ENCODE results near the gene RABGEF1. TPM values are rescaled to one million over a fixed set of nuclear protein-coding genes. Genes with fewer than 3 reads are reported as not detected.
"Not testable (repeated sequence)": the region's sequence is repeated elsewhere in the genome, so short reads cannot be mapped to it uniquely, and the experiment has no call there.

RABGEF1 gene
- total RNA-seq, 1 donor from 2014 or later = 21.8 TPM

DNA sequence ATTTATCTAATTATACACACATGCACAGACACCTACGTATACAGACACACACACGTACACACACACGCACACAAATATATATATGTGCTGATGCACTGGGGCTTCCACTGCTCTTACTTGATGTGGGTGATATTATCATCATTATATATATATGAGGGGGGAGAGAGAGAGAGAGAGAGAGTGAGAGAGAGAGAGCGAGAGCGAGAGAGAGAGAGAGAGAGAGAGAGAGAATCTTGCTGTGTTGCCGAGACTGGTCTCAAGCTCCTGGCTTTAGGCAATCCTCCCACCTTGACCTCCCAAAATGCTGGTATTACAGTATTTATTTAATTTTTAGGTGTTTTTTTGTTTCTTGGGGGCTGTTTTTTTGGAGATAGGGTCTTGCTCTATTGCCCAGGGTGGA lies 3.6 kb upstream of the RABGEF1 start:
- H3K36me3 Mint-ChIP-seq = peaks cover 24% of the 10 kb centered on the region
- peaks cover 13% of the 10 kb centered on the region for H3K9me3 Mint-ChIP-seq
- no peak overlapping the region for H3K4me3 Mint-ChIP-seq
- no peak overlapping the region for H3K27ac Mint-ChIP-seq
- TF ChIP-seq, protein P1, sequence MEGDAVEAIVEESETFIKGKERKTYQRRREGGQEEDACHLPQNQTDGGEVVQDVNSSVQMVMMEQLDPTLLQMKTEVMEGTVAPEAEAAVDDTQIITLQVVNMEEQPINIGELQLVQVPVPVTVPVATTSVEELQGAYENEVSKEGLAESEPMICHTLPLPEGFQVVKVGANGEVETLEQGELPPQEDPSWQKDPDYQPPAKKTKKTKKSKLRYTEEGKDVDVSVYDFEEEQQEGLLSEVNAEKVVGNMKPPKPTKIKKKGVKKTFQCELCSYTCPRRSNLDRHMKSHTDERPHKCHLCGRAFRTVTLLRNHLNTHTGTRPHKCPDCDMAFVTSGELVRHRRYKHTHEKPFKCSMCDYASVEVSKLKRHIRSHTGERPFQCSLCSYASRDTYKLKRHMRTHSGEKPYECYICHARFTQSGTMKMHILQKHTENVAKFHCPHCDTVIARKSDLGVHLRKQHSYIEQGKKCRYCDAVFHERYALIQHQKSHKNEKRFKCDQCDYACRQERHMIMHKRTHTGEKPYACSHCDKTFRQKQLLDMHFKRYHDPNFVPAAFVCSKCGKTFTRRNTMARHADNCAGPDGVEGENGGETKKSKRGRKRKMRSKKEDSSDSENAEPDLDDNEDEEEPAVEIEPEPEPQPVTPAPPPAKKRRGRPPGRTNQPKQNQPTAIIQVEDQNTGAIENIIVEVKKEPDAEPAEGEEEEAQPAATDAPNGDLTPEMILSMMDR (IDR thresholded peaks at IDR 0.05; ENCODE audit: unreplicated experiment) = no peak
- H3K4me1 Mint-ChIP-seq = peaks cover 11% of the 10 kb centered on the region
- no peaks in the 10 kb centered on the region for H3K27me3 Mint-ChIP-seq (ENCODE audit: low read depth)
- no peak for DNase-seq (ENCODE audit: low spot score in 2 of 2, unreplicated experiment in 2 of 2)

DNA sequence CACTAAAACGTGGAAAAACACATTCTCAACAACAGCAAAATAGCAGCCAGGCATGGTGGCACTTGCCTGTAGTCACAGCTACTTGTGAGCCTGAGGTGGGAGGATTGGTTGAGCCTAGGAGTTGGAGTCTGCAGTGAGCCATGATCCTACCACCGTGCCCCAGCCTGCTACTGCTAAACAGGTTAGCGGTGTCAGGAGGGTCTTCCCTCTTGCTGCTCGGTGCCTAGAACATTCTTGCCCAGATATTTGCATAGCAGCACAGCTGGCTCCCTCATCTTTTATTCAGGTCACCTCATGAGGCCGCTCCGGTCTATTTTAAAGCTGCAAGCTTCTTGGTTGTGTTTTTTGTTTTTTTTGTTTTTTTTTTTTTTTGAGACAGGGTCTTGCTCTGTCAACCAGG lies 2.9 kb upstream of the RABGEF1 start:
- Mint-ChIP-seq H3K4me1 (peaks cover 15% of the 10 kb centered on the region), H3K4me3 (peak overlapping the region; percentile 10)
- no peak for DNase-seq (ENCODE audit: low spot score in 2 of 2, unreplicated experiment in 2 of 2)

DNA sequence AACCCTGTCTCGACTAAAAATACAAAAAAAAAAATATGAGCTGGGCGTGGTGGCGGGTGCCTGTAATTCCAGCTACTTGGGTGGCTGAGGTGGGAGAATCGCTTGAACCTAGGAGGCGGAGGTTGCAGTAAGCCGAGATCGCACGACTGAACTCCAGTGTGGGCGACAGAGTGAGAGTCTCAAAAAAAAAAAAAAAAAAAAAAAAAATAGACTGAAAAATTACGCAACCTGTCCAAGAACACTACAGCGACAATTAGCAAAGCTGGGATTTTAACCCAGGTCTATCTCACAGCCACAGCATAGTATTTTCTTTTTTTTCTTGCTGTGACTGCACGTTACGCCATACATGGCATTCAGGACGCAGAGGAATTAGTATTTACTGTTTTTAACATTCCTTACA lies 1.1 kb upstream of the RABGEF1 start:
- H3K9me3 Mint-ChIP-seq = peaks cover 13% of the 10 kb centered on the region
- peak overlapping the region; percentile 93 for H3K4me3 Mint-ChIP-seq
- DNase-seq (ENCODE audit: low spot score in 2 of 2, unreplicated experiment in 2 of 2) = no peak
- H3K27me3 Mint-ChIP-seq (ENCODE audit: low read depth) = no peaks in the 10 kb centered on the region
- peaks cover 24% of the 10 kb centered on the region for H3K36me3 Mint-ChIP-seq
- TF ChIP-seq, protein P1 (IDR thresholded peaks at IDR 0.05; ENCODE audit: unreplicated experiment) = no peak
- peaks cover 15% of the 10 kb centered on the region for H3K4me1 Mint-ChIP-seq
- H3K27ac Mint-ChIP-seq = peak overlapping the region; percentile 97

More for the DNA sequence above, 2.9 kb upstream of the RABGEF1 start:
- Mint-ChIP-seq H3K27me3 (ENCODE audit: low read depth) (no peaks in the 10 kb centered on the region), H3K36me3 (peaks cover 24% of the 10 kb centered on the region), H3K9me3 (peaks cover 13% of the 10 kb centered on the region), H3K27ac (peak overlapping the region; percentile 4)
- TF ChIP-seq, protein P1 (IDR thresholded peaks at IDR 0.05; ENCODE audit: unreplicated experiment) = no peak

DNA sequence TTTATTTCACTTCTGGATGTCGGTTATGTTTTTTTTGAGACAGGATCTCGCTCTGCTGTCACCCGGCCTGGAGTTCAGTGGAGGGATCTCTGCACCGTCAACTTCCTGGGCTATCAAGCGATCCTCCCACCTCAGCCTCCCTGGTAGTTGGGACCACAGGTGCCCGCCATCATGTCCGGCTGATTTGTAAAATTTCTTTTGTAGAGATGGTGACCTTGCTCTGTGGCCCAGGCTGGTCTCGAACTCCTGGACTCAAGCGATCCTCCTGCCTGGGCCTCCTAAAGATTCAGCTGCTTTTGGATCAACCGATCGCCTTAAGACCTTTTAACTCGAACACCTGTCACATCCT lies 606 bp upstream of the RABGEF1 start:
- H3K27me3 Mint-ChIP-seq (ENCODE audit: low read depth) = no peaks in the 10 kb centered on the region
- TF ChIP-seq, protein P1 (IDR thresholded peaks at IDR 0.05; ENCODE audit: unreplicated experiment) = no peak
- peak overlapping the region; percentile 97 for H3K27ac Mint-ChIP-seq

DNA sequence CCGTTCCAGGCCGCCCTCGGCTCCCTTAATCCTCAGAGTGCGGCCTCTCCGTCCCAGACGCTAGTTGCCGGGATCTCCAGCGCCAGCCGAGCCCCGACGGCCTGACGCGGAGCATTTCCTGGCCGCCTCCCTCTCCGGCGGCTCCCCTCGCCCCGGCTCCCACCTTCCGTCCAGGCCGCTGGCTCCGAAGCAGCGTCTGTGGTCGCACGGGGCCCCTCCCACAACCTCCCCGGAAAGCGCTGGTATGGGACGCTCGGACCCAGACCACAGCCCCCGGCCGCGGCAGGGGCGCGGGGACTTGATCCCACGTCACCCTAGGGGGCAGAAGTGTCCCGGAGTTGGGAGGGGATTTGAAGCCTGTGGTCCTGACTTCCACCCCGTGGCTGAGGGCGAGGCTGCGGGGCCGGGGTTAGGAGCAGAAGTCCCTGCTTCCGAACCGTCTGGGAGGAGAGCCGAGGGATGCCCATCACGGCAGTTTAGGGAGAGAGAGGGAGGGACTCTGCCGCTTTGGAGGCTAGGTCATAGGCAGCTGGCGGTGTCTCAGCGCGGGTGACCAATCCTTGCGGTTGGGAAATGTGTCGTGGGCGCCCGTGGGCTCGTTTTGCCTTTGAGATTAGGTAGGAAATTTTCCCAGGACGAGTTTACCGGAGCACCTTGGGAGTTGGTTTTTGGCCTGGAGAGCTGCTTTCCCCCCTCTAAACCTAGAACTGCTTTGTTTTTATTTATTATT lies 612 bp downstream of the RABGEF1 start:
- not testable (repeated sequence) for H3K27me3 Mint-ChIP-seq (ENCODE audit: low read depth); H3K36me3 Mint-ChIP-seq; H3K9me3 Mint-ChIP-seq
- peak in 1 of 2 experiments; percentile 28 for DNase-seq (ENCODE audit: low spot score in 2 of 2, unreplicated experiment in 2 of 2)
- Mint-ChIP-seq H3K4me3 (peak overlapping the region; percentile 93), H3K4me1 (peaks cover 15% of the 10 kb centered on the region), H3K27ac (peak overlapping the region; percentile 95)

More for the DNA sequence above, 606 bp upstream of the RABGEF1 start:
- Mint-ChIP-seq H3K9me3 (peaks cover 13% of the 10 kb centered on the region), H3K4me3 (peak overlapping the region; percentile 93), H3K4me1 (peaks cover 15% of the 10 kb centered on the region), H3K36me3 (peaks cover 20% of the 10 kb centered on the region)
- DNase-seq (ENCODE audit: low spot score in 2 of 2, unreplicated experiment in 2 of 2) = no peak

DNA sequence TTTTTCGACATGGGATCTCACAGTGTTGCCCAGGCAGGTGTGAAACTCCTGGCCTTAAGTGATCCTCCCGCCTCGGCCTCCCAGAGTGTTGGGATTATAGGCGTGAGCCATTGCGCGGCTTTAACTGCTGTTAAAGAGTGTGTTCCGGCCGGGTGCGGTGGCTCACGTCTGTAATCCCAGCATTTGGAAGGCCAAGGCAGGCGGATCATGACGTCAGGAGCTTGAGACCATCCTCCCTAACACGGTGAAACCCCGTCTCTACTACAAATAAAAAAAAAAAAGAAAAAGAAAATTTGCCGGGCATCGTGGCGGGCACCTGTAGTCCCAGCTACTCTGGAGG lies 1.1 kb downstream of the RABGEF1 start:
- peaks cover 15% of the 10 kb centered on the region for H3K4me1 Mint-ChIP-seq
- peak overlapping the region; percentile 95 for H3K27ac Mint-ChIP-seq
- H3K27me3 Mint-ChIP-seq (ENCODE audit: low read depth) = no peaks in the 10 kb centered on the region
- H3K9me3 Mint-ChIP-seq = no peaks in the 10 kb centered on the region
- TF ChIP-seq, protein P1 (IDR thresholded peaks at IDR 0.05; ENCODE audit: unreplicated experiment) = no peak
- H3K4me3 Mint-ChIP-seq = peak overlapping the region; percentile 93
- H3K36me3 Mint-ChIP-seq = peaks cover 5% of the 10 kb centered on the region
- DNase-seq (ENCODE audit: low spot score in 2 of 2, unreplicated experiment in 2 of 2) = no peak

DNA sequence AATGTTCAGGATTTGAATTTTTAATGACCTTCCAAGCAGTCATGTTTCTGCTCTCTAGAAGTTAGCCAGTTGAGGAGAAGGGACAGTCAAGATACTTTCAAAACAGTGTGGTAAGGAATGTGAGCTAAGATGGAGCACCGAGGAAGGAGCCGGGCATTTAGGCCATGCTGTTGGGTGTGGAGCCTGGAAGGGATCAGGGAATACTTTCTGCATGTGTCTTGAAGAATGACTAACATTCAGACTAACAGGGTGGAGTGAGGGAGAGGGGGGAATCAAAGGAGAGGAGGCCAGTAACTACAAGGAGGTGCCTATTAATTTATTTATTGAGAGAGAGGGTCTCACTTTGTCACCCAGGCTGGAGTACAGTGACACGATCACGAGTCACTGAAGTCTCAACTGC lies 1.8 kb downstream of the RABGEF1 start:
- H3K27ac Mint-ChIP-seq = peak overlapping the region; percentile 80
- H3K36me3 Mint-ChIP-seq; DNase-seq (ENCODE audit: low spot score in 2 of 2, unreplicated experiment in 2 of 2); H3K9me3 Mint-ChIP-seq; H3K27me3 Mint-ChIP-seq (ENCODE audit: low read depth): not testable (repeated sequence)
- peak overlapping the region; percentile 26 for H3K4me3 Mint-ChIP-seq
- H3K4me1 Mint-ChIP-seq = peaks cover 15% of the 10 kb centered on the region
